HCT116 (cell line): ENCODE data around the gene SORL1.

ENCODE experiments used
- CEBPB ChIP-seq: IDR thresholded peaks from 2 replicates; pipeline ENCODE4 v1.6.1; 2012; ENCODE audit warnings: low read depth
- EZH2 ChIP-seq: fragments of 200-600 bp; sonication (generic); IDR thresholded peaks from 2 replicates; pipeline ENCODE4 v1.6.1; 2017; ENCODE audit warnings: antibody characterized with exemption, mixed run types
- POLR2AphosphoS5 ChIP-seq: IDR thresholded peaks from 2 replicates; pipeline ENCODE4 v1.6.1; 2011; ENCODE audit warnings: mild to moderate bottlenecking, low read depth, low read length, moderate library complexity
- SP1 ChIP-seq: IDR thresholded peaks from 2 replicates; pipeline ENCODE4 v1.6.1; 2012; ENCODE audit warnings: low read depth
- TF ChIP-seq, protein P1 (sequence below), 3 experiments: fragments of 200-600 bp in 1 of 3; sonication (generic) in 1 of 3; IDR thresholded peaks in 2 of 3; conservative IDR thresholded peaks in 1 of 3; 2 replicates each; pipeline ENCODE4 v1.5.1; 2012 to 2017; ENCODE audit warnings: low read depth in 2 of 3, low read length in 2 of 3, antibody characterized with exemption in 1 of 3, borderline replicate concordance in 1 of 3, control low read depth in 1 of 3, mild to moderate bottlenecking in 1 of 3, mixed read lengths in 1 of 3, mixed run types in 1 of 3, moderate library complexity in 1 of 3; ENCODE audit not compliant: insufficient read depth in 1 of 3

DNA sequence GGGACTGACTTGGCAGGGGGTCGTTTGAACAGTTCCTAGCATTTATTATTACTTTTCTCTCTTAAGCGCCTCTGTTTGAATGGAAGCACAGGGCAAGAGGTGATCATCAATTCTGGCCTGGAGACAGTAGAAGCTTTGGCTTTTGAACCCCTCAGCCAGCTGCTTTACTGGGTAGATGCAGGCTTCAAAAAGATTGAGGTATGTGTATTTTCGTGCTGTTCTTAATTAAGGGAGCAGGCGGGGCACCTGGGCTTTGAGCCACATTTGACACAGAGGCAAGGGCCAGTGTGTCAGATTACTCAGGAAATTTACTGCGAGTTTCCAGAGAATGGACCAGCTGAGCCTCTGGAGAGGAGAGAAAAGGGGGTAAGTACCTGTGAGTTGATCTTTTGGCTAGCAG lies 103.0 kb downstream of the SORL1 start:
- TF ChIP-seq, protein P1, sequence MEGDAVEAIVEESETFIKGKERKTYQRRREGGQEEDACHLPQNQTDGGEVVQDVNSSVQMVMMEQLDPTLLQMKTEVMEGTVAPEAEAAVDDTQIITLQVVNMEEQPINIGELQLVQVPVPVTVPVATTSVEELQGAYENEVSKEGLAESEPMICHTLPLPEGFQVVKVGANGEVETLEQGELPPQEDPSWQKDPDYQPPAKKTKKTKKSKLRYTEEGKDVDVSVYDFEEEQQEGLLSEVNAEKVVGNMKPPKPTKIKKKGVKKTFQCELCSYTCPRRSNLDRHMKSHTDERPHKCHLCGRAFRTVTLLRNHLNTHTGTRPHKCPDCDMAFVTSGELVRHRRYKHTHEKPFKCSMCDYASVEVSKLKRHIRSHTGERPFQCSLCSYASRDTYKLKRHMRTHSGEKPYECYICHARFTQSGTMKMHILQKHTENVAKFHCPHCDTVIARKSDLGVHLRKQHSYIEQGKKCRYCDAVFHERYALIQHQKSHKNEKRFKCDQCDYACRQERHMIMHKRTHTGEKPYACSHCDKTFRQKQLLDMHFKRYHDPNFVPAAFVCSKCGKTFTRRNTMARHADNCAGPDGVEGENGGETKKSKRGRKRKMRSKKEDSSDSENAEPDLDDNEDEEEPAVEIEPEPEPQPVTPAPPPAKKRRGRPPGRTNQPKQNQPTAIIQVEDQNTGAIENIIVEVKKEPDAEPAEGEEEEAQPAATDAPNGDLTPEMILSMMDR (IDR thresholded peaks at IDR 0.05 in 2 of 3, conservative IDR thresholded peaks at IDR 0.05 in 1 of 3; ENCODE audit: borderline replicate concordance in 1 of 3, insufficient read depth in 1 of 3, low read depth in 2 of 3, low read length in 2 of 3) = no peak
- TF ChIP-seq POLR2AphosphoS5 = no peak
- no peak for TF ChIP-seq EZH2
- TF ChIP-seq SP1 = no peak
- no peak for TF ChIP-seq CEBPB
